DND-41 (cell line): Measurements from ENCODE around the gene CPD.

ENCODE experiments used
- CTCF ChIP-seq: IDR thresholded peaks from 2 replicates; pipeline ENCODE4 v1.5.1; 2012; ENCODE audit warnings: borderline replicate concordance, low read length, moderate library complexity, mild to moderate bottlenecking; ENCODE audit not compliant: poor library complexity, severe bottlenecking; ENCODE audit errors: extremely low read depth
- EZH2 ChIP-seq: IDR thresholded peaks from 3 replicates; pipeline ENCODE4 v1.6.1; 2012; ENCODE audit warnings: borderline replicate concordance, low read depth, mild to moderate bottlenecking, moderate library complexity, low read length, inconsistent platforms; ENCODE audit not compliant: severe bottlenecking

GRCh38 chr17:30389756-30390300 is 11.1 kb downstream of the CPD start:
- TF ChIP-seq EZH2 (no peak), CTCF (no peak)
